ENCODE results near the gene CAPZA2.

The CAPZA2 gene

DNA sequence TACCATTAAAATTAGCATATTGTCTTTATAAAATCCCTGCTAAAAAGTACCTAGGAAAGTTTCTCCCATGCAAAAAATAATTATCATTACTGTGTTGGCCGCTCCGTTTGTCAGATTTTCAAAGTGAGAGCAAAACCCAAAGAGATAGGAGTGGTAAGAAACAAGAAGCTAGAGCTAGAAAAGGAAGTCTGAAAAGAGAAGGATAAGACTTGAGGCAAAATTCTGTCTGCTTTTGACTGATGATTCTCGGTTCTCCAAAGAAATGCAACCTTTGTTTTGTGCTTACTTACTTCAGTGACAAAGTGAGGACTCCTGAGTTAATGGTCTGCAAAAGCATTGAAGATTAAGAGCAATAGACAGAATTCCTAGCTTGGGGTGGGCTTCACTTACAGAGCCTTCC is 33.3 kb upstream of the CAPZA2 start:
- TF ChIP-seq, protein P1, sequence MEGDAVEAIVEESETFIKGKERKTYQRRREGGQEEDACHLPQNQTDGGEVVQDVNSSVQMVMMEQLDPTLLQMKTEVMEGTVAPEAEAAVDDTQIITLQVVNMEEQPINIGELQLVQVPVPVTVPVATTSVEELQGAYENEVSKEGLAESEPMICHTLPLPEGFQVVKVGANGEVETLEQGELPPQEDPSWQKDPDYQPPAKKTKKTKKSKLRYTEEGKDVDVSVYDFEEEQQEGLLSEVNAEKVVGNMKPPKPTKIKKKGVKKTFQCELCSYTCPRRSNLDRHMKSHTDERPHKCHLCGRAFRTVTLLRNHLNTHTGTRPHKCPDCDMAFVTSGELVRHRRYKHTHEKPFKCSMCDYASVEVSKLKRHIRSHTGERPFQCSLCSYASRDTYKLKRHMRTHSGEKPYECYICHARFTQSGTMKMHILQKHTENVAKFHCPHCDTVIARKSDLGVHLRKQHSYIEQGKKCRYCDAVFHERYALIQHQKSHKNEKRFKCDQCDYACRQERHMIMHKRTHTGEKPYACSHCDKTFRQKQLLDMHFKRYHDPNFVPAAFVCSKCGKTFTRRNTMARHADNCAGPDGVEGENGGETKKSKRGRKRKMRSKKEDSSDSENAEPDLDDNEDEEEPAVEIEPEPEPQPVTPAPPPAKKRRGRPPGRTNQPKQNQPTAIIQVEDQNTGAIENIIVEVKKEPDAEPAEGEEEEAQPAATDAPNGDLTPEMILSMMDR (IDR thresholded peaks at IDR 0.05; ENCODE audit: control insufficient read depth, insufficient read depth, low read depth, low read length, missing control alignments) = no peak

DNA sequence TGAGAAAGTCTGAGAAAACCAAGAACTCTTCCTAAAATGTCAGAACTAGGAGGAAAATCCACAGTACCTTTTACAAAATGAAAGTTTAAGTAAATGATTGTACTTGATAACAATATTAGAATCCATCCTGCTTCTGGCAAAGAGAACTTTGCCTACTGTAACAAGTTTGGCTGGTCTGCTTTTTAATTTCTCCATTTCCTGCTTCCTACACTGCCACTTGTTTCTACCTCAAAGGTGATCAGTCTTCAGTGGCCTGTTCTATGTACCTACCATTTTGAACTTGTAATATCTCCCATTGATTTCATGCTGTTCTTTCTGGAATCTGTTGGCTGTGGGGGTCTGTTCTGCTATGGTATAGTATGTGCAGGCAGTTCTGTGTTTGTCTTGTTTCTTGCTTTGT is 32.9 kb upstream of the CAPZA2 start:
- TF ChIP-seq, protein P1 (IDR thresholded peaks at IDR 0.05; ENCODE audit: control insufficient read depth, insufficient read depth, low read depth, low read length, missing control alignments) = no peak
- no peak for DNase-seq (ENCODE audit: low read depth)
- no peak overlapping the region for H3K4me3 ChIP-seq (ENCODE audit: control insufficient read depth, low read depth, low read length)

More for the DNA sequence above, 33.3 kb upstream of the CAPZA2 start:
- H3K4me3 ChIP-seq (ENCODE audit: control insufficient read depth, low read depth, low read length) = no peak overlapping the region
- no peak for DNase-seq (ENCODE audit: low read depth)

DNA sequence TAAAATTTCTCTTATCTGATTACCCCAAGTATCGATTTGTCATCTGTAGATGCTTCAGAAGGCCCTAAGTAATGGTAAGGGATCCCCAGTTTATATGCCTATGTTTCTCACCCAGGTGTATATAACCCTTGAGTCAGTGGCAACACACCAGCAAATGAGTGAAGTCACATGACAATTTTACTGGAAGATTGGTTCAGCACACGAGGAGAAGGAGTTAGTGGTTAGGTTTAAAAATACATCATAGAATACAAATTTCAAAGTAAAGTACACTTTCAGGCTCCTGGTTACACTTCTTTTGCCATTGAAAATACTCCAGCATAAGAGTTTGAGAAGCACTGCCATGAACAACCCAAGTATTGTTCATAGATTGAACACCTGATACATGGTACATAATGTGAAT is 29.7 kb upstream of the CAPZA2 start:
- no peak for DNase-seq (ENCODE audit: low read depth)
- TF ChIP-seq, protein P1 (IDR thresholded peaks at IDR 0.05; ENCODE audit: control insufficient read depth, insufficient read depth, low read depth, low read length, missing control alignments) = no peak
- H3K4me3 ChIP-seq (ENCODE audit: control insufficient read depth, low read depth, low read length) = no peak overlapping the region

DNA sequence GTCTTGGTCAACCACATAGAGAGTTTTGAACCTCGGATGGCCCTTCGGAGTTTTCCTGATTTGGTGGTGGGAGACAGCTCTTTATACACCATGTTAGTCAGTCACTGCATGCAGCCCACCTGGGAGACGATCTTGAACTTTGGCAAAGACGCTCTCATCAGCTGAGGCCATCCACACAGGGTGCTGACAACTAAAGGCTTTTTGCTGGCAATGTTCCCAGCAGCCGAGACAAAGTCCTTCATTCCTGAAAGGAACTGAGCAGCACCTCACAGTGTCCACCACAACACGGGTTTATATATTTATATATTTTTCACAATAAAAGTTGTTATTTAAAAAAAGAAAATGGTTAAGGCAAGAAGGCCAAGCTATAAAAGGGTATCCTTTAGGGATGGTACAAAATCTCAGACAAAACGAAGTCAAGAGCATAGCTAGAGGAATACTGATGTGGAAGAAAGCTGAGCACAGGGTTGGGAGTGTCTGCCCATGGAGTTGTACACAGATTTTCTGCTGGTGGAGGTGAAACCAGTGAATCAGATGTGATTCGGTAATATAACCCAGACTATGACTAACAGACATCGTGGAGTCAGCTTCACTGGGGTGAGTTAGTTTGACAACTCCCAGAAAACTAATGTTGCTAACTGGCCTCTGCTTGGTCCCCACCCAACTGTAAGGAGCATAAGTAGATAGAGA is 27.4 kb upstream of the CAPZA2 start:
- TF ChIP-seq, protein P1 (IDR thresholded peaks at IDR 0.05; ENCODE audit: control insufficient read depth, insufficient read depth, low read depth, low read length, missing control alignments) = no peak
- no peak overlapping the region for H3K4me3 ChIP-seq (ENCODE audit: control insufficient read depth, low read depth, low read length)
- no peak for DNase-seq (ENCODE audit: low read depth)

DNA sequence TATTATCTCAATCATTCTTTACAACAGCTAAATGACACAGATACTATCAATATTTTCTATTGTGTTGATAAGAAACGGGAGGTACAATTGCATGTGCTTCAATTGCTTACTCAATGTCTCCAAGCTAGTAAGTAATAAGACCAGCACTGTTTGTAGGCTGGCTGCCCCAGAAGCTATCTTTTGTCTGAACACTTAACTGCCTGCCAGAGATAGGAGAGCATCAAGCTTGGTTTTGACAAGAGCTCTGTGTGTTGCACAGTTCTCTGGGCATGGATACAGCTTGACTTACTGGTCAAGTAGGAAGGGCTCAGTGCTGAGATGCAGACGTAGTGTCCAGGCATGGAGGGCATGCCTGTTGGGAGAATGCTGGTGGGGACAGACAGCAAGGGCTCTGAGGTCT is 26.3 kb upstream of the CAPZA2 start:
- TF ChIP-seq, protein P1 (IDR thresholded peaks at IDR 0.05; ENCODE audit: control insufficient read depth, insufficient read depth, low read depth, low read length, missing control alignments) = no peak
- no peak for DNase-seq (ENCODE audit: low read depth)
- no peak overlapping the region for H3K4me3 ChIP-seq (ENCODE audit: control insufficient read depth, low read depth, low read length)

DNA sequence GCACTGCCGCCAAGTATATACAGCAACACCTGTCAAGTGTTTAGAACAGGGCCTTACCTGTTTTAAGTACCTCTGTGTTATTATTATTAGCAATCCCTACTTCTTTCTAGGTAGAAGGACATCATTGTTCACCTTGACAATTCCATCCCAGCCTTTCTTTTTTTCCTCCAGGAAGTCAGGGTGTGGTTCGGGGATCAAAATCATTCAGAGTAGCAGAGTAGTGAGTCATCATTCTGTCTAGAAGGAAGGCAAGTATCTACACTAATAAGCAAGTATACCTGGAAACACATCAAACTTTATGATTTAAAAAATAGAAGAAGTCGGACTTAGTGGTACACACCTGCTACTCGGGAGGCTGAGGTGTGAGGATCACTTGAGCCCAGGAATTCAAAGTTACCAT is 25.5 kb upstream of the CAPZA2 start:
- no peak for DNase-seq (ENCODE audit: low read depth)
- no peak overlapping the region for H3K4me3 ChIP-seq (ENCODE audit: control insufficient read depth, low read depth, low read length)
- TF ChIP-seq, protein P1 (IDR thresholded peaks at IDR 0.05; ENCODE audit: control insufficient read depth, insufficient read depth, low read depth, low read length, missing control alignments) = no peak

All from AG09309 (cell line).